GM21390 (cell line): Measurements from ENCODE around the gene POU3F4.

Experiments used
- ATAC-seq: cut with Tn5 transposase; IDR thresholded peaks from one replicate; pipeline ENCODE4 v1.9.1; 2021; ENCODE audit not compliant: unreplicated experiment

The POU3F4 gene

DNA sequence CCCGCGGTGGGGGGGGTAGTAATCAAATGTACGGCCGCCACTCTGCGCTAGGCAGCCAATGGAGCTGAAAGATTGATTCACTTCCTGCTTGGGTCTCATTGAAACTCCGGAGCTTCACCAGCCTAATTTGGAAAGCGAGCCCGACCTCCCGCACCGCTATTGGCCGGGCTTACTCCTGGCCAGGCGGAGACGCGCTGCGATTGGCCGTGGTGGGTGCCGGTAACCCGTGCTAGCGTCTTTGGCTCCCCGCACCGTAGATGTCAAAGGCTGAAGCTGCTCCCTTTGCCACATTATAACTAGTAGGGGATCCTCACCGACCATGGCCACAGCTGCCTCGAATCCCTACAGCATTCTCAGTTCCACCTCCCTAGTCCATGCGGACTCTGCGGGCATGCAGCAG, at the start of gene POU3F4:
Gene POU3F4 (plus strand): TSS at position 285 of the 400 bp plus-strand sequence. CDS start 35 bp downstream, at position 320.
- ATAC-seq = no peak

DNA sequence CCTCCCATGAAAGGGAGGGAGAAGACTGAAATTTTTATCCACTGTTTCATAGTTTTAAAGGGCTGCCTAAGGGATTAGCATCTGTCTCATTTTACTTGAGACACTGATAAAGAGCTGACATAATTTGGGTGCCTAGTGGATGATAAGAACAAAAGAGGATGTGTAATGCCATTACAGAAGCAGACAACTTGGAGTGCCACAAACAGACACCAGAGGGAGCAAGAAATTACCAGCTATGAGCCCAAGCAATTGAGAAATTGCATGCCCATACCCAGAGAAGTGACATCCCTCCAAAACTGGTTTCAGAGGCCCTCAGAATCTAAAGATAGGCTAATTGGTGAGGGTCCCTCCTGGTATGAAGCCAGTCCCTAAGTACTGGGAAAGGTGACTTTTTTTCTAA, 38.5 kb upstream of the POU3F4 start:
- no peak for ATAC-seq

DNA sequence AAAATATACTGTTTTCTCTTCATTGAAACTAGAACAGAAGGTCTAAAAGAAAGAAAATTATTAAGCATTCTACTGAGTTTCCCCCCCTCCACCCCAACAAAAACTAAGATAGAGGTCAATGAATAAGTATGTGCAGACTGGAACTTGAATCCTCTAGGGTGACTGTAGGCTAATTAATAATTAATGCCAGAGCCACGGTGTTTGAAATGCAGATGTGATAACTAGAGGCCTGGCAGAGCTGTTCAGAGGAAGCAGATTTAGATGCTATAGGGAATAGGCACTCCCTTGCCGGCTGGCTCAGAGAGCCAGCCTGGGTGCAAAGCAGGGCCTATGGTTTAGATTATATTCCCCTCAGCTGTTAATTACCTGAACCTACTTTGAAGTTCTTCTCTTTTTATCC, 12.2 kb upstream of the POU3F4 start:
- ATAC-seq = no peak

DNA sequence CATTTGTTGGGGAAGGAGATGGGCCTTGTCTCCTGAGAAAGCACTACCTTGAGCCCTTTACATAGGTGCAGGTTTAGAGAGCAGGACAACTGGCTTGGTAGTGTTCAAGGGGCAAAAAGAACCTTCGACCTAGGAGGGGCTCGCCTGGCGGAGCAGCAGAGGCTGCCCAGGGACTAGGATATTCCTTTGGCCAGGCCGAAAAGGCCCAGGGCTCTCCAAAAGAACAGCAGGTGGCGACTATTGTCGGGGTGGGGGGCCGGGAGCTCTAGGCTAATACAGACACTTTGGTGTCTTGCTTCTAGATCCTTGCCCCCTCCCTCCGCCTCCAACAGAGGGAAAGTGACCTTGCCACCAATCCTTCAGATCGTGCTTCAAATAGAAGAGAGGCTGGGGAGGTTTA, 7.1 kb upstream of the POU3F4 start:
- ATAC-seq = no peak

DNA sequence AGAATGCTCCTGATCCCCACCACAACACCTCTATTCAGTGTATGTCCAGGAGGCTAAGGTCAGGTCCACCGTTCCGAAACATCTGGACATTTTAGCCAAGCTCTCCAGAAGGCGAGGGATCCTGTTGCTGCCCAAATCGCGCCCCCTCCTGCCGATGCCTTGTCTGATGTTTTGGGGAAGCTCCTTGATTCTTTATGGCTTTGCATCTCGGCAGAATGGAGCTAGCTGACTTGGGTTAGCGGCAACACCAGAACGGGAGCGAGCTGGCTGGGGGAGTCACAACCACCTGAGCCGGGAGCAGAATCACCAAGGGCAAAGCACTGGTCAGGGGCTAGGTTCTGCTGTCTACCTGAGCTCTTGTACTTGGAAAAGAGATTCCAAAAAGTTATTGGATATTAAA, 6.6 kb upstream of the POU3F4 start:
- no peak for ATAC-seq

DNA sequence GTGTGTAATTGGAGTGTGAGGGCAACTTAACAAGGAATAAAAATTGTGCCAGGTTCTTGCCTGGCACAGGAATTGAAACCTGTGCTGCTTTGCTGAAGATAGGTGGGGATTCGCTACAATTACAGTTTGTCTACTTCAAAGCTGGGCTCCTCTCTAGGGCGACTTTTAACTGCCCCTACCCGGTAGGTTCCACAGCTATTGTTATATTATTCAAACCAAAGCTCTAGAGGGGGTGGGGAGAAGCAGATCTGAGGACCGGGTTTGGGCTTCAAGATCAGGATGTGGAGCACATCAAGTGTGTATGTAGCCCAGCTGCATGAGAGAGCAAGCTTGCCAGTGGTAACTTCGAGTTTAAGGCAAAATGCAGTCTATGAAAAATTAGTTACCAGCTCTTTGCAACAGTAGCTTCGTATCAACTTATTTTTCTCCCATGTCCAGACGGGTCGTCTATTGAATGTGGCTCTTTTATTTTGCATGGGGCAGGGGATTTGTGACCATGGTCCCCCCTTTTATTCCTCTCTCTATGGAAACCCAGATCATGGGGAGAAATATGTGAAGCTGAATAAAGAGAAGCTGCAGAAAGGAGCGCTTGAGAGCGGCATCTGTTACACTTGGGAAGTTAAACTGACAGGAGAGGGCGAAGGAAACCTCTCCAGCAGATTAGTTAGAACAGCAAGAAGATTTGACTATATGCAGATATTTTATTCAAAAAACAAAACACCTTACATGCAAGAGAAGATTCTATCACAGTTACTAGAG, 3.2 kb upstream of the POU3F4 start:
- ATAC-seq = no peak

DNA sequence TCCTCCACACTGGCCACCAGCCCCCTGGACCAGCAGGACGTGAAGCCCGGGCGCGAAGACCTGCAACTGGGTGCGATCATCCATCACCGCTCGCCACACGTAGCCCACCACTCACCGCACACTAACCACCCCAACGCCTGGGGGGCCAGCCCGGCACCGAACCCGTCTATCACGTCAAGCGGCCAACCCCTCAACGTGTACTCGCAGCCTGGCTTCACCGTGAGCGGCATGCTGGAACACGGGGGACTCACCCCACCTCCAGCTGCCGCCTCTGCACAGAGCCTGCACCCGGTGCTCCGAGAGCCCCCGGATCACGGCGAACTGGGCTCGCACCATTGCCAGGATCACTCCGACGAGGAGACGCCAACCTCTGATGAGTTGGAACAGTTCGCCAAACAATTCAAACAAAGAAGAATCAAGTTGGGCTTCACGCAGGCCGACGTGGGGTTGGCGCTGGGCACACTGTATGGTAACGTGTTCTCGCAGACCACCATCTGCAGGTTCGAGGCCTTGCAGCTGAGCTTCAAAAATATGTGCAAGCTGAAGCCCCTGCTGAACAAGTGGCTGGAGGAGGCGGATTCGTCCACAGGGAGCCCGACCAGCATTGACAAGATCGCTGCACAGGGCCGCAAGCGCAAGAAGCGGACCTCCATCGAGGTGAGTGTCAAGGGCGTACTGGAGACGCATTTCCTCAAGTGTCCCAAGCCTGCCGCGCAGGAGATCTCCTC, 600 bp downstream of the POU3F4 start:
- ATAC-seq = no peak

DNA sequence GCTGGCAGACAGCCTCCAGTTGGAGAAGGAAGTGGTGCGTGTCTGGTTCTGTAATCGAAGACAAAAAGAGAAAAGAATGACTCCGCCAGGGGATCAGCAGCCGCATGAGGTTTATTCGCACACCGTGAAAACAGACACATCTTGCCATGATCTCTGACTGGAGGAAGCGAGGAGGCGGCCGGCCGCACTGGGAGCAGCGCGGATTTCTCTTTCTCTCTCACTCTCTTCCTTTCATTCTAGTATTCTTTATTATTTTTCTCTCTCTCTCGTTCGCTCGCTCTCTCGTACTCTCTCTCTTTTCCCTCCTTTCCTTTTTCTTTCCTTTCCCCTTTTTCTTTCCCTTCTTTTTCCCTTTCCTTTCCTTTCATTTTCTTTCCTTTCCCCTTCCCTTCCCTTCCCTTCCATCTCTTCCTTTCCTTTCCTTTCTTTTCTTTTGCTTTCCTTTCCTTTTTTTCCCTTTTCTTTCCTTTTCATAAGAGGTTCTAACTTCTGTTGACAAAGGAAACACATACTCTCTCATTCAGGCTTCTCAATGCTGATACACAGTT, 1.2 kb downstream of the POU3F4 start:
- ATAC-seq = no peak

DNA sequence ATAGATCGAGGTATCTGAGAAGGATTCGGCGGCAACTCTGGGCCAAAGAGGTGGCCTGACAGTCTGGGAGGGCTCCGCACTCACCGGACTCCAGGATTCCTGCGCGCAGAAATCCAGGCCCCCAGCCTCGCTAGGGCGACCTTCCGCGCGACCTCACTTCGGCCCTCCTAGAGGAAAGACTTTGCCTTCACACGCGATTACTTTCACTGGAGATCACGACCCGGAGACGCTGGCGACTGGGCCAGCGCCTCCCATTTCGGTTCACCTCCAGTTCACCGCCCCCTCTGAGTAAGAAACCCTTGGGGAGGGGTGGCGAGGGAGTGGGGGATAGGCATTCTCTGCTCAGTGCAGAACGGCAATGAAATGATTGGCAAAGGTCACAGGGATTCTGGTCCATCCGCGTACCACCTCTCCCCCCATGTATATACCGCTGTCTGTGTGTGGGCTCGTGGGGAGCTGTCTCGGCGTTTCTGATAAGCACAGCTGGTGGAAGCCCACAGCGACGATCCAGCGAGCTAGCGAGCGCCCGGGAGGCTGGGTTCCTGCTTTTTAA, 2.5 kb downstream of the POU3F4 start:
- ATAC-seq = no peak

DNA sequence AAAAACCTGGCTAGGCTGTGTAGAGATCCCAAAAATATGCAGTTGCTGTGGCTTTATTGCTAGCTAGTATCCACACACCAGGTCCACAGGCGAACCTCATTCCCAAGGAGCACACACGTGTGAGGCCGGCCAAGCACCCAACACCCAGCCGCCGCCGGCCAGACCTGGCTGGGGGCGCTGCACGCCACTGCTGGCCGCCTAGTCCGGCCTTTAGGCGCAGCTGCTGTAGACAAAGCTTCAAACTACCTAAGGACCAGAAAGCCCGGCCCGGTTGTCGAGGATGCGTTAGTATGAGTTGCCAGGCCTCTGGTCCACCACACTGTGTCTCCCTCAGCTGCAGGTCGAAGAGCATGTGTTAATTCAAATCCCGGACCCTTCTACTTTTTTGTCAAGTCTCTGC, 3.1 kb downstream of the POU3F4 start:
- no peak for ATAC-seq

DNA sequence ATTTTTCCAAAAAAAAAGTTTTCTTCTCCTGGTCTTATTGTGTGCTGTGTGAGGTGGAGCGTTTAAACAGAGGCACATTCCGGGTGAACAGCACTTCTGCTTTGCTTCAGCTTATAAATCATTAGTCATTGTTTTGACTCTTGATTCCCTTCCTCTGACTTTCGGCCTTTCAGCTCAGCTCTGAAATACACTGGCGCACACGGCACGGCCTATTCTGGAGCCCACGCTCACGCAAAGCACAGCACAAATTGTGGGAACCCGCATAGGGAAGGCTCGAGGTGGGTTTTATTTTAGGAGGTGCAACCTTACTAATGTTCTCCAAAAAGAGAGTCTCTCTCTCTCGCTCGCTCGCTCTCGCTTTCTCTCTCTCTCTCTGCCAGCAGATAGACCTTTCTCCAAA, 4.0 kb downstream of the POU3F4 start:
- no peak for ATAC-seq

DNA sequence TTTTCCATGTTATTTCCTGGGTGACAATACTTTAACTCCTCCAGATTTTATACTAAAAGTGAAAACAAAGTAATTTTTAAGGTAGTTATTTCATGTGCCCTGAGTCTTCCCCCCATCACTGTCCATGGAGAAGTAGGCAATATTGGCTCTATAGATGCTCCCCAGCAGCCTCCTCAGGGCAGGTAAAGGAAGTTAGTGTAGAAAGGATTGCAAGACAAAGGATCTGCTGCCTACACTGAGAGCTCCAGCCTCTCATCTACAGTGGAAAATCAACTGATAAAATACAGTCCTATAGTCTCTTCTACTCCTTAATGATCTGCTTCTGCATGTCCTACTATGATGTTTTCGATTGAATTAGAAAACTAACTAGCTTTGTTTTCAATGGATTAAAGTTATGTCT, 8.5 kb downstream of the POU3F4 start:
- ATAC-seq = no peak

DNA sequence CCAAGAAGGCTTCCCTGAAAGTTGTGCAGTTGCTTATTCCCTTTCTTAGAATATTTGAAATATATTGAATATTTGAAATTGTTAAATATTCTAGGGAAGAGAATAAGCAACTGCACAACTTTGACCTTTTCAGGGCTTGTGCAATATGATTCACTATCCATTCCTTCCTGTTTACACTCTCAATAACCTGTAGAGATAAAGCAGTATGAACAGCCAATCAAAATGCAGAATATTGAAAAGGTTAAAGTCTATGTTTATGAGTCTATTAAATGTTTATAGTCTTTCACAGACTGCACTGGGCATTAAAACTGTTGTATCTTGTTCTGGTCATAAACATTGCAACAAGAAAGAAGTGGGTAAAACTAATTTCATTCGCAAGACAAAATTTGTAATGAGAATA, 13.8 kb downstream of the POU3F4 start:
- no peak for ATAC-seq

DNA sequence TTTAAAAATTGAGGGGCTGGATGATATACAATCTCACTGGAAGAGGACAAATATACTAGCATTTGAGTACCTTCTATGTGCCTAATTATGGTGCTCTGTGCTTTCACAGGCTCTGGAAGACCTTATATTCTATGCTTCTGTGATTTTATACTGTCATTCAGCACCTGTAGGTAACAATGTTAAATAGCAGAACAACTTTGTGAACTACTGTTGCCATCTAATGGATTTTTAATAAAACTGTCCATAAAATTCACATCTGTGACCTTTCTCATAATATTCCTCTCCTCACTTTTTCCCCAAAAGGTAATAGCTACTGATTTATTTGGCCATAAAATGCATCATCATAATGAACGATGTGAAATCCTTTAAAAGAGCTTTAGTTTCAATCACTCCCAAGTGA, 21.9 kb downstream of the POU3F4 start:
- no peak for ATAC-seq

DNA sequence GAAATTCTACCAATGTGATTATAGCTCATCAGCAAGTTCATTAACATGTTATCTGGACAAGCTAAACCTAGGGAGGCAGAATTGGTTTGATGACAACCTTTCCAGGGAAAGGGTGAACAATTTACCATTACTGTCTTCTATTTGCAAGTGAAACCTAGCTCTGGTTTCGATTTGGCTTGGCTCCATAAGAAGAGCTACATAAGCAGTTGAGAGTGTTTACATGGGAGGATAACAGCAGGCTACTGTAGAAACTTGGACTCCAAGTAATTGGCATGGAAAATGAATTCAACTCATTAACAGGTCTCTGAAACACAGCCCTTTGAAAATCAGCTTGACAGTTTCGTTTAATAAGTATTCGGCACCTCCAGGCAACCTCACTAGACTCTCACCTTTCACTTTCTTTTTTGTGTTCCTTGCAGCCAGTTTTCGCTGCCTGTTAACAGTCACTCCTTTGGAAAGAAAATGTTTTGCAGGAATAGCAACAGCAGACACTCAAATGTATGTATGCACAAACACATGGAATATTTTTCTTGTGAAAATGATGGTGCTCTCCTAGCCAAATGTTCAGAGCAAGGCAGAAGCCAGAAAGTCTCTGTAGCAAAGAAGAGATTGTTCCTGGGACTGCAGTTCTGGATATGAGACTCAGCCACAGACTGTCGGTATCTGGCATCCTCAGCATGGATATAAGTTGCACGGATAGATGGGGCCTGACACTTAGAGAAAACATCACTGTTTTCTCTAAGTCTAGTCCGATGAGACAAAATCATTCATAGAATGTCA, 27.5 kb downstream of the POU3F4 start:
- ATAC-seq = peak; percentile 74
